ENCODE results near the gene NECTIN1. TPM values are rescaled to one million over a fixed set of nuclear protein-coding genes. Genes with fewer than 3 reads are reported as not detected.

NECTIN1 gene
- total RNA-seq, 1 experiment from 2014 or later, result 19.9 TPM

- Histone ChIP-seq H3K4me1 (ENCODE audit: insufficient read depth, low read length) (no peaks in the 10 kb centered on the region), H3K9me2 (replicated peaks; ENCODE audit: low read length) (no peaks in the 10 kb centered on the region), H2AFZ (ENCODE audit: low read length) (no peak overlapping the region), H3K4me3 (ENCODE audit: low read length) (no peak overlapping the region), H3K9ac (ENCODE audit: low read length) (no peak overlapping the region), H3K79me2 (ENCODE audit: low read length) (no peaks in the 10 kb centered on the region), H3K4me2 (ENCODE audit: low read length) (no peak overlapping the region), H3K27ac (ENCODE audit: low read length) (no peak overlapping the region), H3F3A (ENCODE audit: low read length, unreplicated experiment) (no peaks in the 10 kb centered on the region), H3K27me3 (ENCODE audit: low read length) (no peaks in the 10 kb centered on the region), H3K36me3 (ENCODE audit: low read depth, low read length) (no peaks in the 10 kb centered on the region), H3K9me3 (ENCODE audit: low read length) (no peaks in the 10 kb centered on the region), H4K20me1 (ENCODE audit: low read length) (no peaks in the 10 kb centered on the region)
- ATAC-seq, result peak; percentile 39; the same call in 1 of the 2 replicates
- POLR2A ChIA-PET (ENCODE audit: unreplicated experiment), result no interaction called here
- intact Hi-C loops (cut with micrococcal nuclease), result no loop called here
- no peak for DNase-seq
- CTCF ChIA-PET, result interaction anchor here (0.6 kb wide), 1 partner anchor 137 kb away, joined by 6 read pairs; no protein-coding TSS in a partner anchor
- no peak for TF ChIP-seq EZH2 (IDR thresholded peaks at IDR 0.05; ENCODE audit: low read length, unreplicated experiment)
- TF ChIP-seq, protein P1, sequence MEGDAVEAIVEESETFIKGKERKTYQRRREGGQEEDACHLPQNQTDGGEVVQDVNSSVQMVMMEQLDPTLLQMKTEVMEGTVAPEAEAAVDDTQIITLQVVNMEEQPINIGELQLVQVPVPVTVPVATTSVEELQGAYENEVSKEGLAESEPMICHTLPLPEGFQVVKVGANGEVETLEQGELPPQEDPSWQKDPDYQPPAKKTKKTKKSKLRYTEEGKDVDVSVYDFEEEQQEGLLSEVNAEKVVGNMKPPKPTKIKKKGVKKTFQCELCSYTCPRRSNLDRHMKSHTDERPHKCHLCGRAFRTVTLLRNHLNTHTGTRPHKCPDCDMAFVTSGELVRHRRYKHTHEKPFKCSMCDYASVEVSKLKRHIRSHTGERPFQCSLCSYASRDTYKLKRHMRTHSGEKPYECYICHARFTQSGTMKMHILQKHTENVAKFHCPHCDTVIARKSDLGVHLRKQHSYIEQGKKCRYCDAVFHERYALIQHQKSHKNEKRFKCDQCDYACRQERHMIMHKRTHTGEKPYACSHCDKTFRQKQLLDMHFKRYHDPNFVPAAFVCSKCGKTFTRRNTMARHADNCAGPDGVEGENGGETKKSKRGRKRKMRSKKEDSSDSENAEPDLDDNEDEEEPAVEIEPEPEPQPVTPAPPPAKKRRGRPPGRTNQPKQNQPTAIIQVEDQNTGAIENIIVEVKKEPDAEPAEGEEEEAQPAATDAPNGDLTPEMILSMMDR (conservative IDR thresholded peaks at IDR 0.05; ENCODE audit: low read depth, low read length), result no peak
- TF ChIP-seq EZH2phosphoT487 (IDR thresholded peaks at IDR 0.05; ENCODE audit: borderline replicate concordance, low read length), result no peak
- BruUV-seq (replicated peaks), result no TSS peak
Observed at GRCh38 chr11:119624629-119625028, 104.4 kb downstream of the NECTIN1 start.

DNA sequence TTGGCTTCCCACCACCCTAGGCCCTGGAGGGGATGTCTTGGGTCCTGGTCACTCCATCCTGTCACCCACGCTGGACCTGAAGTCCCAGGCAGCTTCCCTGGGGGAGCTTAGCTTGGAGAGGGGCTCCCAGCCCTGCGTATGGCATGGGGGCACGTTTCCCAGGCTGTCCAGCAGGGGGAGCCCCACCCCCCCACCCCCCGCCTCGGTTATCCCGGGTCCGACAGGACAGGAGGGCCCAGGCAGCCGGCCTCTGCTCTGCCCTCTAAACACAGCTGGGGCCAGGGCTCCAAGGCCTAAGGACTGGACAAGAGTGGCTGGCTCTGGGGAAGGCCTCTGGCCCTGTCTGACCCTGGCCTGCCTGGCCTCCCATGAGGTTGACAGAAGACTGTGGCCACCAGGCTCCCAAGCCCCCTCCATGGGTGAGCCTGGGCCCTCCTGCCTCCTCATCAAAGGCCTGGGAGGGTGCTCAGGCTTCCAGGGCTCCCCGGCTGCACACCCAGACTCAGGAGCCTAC is 104.8 kb downstream of the NECTIN1 start:
- H3K9me3 ChIP-seq (ENCODE audit: low read length), result no peaks in the 10 kb centered on the region
- no peak overlapping the region for H3K27ac ChIP-seq (ENCODE audit: low read length)
- intact Hi-C loops (cut with micrococcal nuclease), result no loop called here
- H3K9ac ChIP-seq (ENCODE audit: low read length), result no peak overlapping the region
- ChIA-PET CTCF (interaction anchor here (0.6 kb wide), 1 partner anchor 136 kb away, joined by 6 read pairs; no protein-coding TSS in a partner anchor), POLR2A (ENCODE audit: unreplicated experiment) (no interaction called here)
- H4K20me1 ChIP-seq (ENCODE audit: low read length), result no peaks in the 10 kb centered on the region
- H3K36me3 ChIP-seq (ENCODE audit: low read depth, low read length), result no peaks in the 10 kb centered on the region
- no peak for ATAC-seq
- H3K79me2 ChIP-seq (ENCODE audit: low read length), result no peaks in the 10 kb centered on the region
- no peak overlapping the region for H2AFZ ChIP-seq (ENCODE audit: low read length)
- no TSS peak for BruUV-seq (replicated peaks)
- no peak overlapping the region for H3K4me3 ChIP-seq (ENCODE audit: low read length)
- no peak for TF ChIP-seq EZH2 (IDR thresholded peaks at IDR 0.05; ENCODE audit: low read length, unreplicated experiment)
- TF ChIP-seq, protein P1 (conservative IDR thresholded peaks at IDR 0.05; ENCODE audit: low read depth, low read length), result peak; percentile 86
- no peaks in the 10 kb centered on the region for H3K27me3 ChIP-seq (ENCODE audit: low read length)
- peak; percentile 17 for DNase-seq
- H3K9me2 ChIP-seq (replicated peaks; ENCODE audit: low read length), result no peaks in the 10 kb centered on the region
- H3K4me1 ChIP-seq (ENCODE audit: insufficient read depth, low read length), result no peaks in the 10 kb centered on the region
- H3F3A ChIP-seq (ENCODE audit: low read length, unreplicated experiment), result no peaks in the 10 kb centered on the region
- H3K4me2 ChIP-seq (ENCODE audit: low read length), result no peak overlapping the region

DNA sequence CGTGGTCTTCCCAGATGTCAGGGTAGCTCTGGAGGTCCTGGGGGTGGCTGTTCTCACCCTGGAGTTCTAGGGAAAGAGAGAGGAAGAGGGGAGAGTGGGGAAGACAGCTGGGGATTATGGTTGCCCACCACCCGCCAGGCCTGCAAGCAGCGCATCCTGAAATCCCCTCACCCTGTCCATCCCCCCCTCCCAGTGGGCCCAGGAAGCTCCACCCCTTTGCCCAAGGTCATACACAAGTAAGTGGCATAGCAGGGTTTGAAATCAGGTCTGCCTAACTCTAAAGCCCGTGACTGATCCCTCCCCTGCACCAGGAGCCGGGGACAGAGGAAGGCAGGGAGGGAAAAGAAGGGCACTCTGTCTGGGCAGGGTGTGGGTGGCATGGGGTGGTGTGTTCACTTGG is 105.3 kb downstream of the NECTIN1 start:
- BruUV-seq (replicated peaks), result no TSS peak
- ATAC-seq (no peak), DNase-seq (no peak)
- Histone ChIP-seq H3K9me3 (ENCODE audit: low read length) (no peaks in the 10 kb centered on the region), H3K36me3 (ENCODE audit: low read depth, low read length) (no peaks in the 10 kb centered on the region), H3K4me1 (ENCODE audit: insufficient read depth, low read length) (no peaks in the 10 kb centered on the region), H3K9me2 (replicated peaks; ENCODE audit: low read length) (no peaks in the 10 kb centered on the region), H3K79me2 (ENCODE audit: low read length) (no peaks in the 10 kb centered on the region), H3K9ac (ENCODE audit: low read length) (no peak overlapping the region), H3K4me2 (ENCODE audit: low read length) (no peak overlapping the region), H3K27me3 (ENCODE audit: low read length) (no peaks in the 10 kb centered on the region), H3K4me3 (ENCODE audit: low read length) (no peak overlapping the region), H3F3A (ENCODE audit: low read length, unreplicated experiment) (no peaks in the 10 kb centered on the region), H3K27ac (ENCODE audit: low read length) (no peak overlapping the region), H4K20me1 (ENCODE audit: low read length) (no peaks in the 10 kb centered on the region), H2AFZ (ENCODE audit: low read length) (no peak overlapping the region)
- CTCF ChIA-PET, result interaction anchor here (0.5 kb wide), 1 partner anchor 262 kb away, joined by 5 read pairs; no protein-coding TSS in a partner anchor
- intact Hi-C loops (cut with micrococcal nuclease), result no loop called here
- TF ChIP-seq EZH2 (IDR thresholded peaks at IDR 0.05; ENCODE audit: low read length, unreplicated experiment), result no peak
- no peak for TF ChIP-seq EZH2phosphoT487 (IDR thresholded peaks at IDR 0.05; ENCODE audit: borderline replicate concordance, low read length)
- TF ChIP-seq, protein P1 (conservative IDR thresholded peaks at IDR 0.05; ENCODE audit: low read depth, low read length), result no peak
- POLR2A ChIA-PET (ENCODE audit: unreplicated experiment), result no interaction called here

All from PC-3 (cell line).